ENCODE results near the gene NET1.

DNA sequence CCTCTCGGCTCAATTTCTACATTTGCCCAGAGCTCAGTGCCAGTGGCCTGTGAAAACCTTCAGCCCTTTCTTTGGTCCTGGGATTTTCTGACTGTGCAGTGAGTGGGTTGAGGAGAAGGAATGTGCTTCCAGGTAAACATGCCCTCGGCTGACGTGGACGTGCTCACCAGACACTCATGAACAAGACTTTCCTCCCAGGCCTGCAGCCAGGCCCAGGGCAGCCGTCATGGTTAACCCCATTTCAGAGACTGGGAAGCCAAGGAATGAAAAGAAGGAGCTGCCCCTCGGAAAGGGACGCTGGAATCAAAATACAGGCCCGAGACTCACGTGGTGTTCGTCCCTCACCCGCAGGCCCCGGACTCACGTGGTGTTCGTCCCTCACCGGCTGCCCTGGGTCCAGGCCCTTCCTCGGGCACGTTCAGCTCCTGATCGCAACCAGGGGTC lies 95.8 kb downstream of the NET1 start:
- no peak for TF ChIP-seq MYC (IDR thresholded peaks at IDR 0.05; ENCODE audit: low read depth, low read length)
- TF ChIP-seq CTCF (IDR thresholded peaks at IDR 0.05; ENCODE audit: extremely low read depth in 1 of 2, insufficient read depth in 1 of 2, low read depth in 1 of 2, low read length in 2 of 2): no peak
- no peak for TF ChIP-seq POLR2AphosphoS5 (IDR thresholded peaks at IDR 0.05; ENCODE audit: insufficient read depth, low read depth, low read length)
- TF ChIP-seq POLR2A (IDR thresholded peaks at IDR 0.05; ENCODE audit: low read depth, low read length): no peak
- no peak for TF ChIP-seq MAX (IDR thresholded peaks at IDR 0.05; ENCODE audit: insufficient read depth, insufficient read length)
- no peak for TF ChIP-seq GATA2 (IDR thresholded peaks at IDR 0.05; ENCODE audit: insufficient read depth, insufficient read length, low read depth, low read length)
- no peak for TF ChIP-seq EZH2 (IDR thresholded peaks at IDR 0.05; ENCODE audit: borderline replicate concordance, low read depth, low read length, severe bottlenecking)
- TF ChIP-seq JUN (IDR thresholded peaks at IDR 0.05; ENCODE audit: borderline replicate concordance, insufficient read depth, insufficient read length, low read depth): no peak
